OCI-LY1 (cell line): ENCODE results near the gene VAMP5.

ENCODE experiments used
- H2AFZ ChIP-seq: fragments of 200-600 bp; sonication (generic), shearing (Covaris generic); 2 replicates; pipeline ENCODE4 v1.6.0; 2014; ENCODE audit warnings: antibody characterized with exemption, mild to moderate bottlenecking, low read length
- H3F3A ChIP-seq: fragments of 200-600 bp; sonication (generic), shearing (Covaris generic); 2 replicates; pipeline ENCODE4 v1.6.0; 2014; ENCODE audit warnings: mild to moderate bottlenecking, antibody characterized with exemption, low read length, moderate library complexity; ENCODE audit not compliant: insufficient read depth
- H3K27ac ChIP-seq: fragments of 200-600 bp; sonication (generic); 2 replicates; pipeline ENCODE4 v1.5.1; 2014; ENCODE audit warnings: low read length, mixed run types, mild to moderate bottlenecking, low read depth; ENCODE audit not compliant: poor library complexity, severe bottlenecking
- H3K27me3 ChIP-seq: fragments of 200-600 bp; sonication (generic); 2 replicates; pipeline ENCODE4 v1.6.0; 2014; ENCODE audit warnings: antibody characterized with exemption, mild to moderate bottlenecking, low read length, moderate library complexity; ENCODE audit not compliant: insufficient read depth
- H3K36me3 ChIP-seq: fragments of 200-600 bp; sonication (generic); 2 replicates; pipeline ENCODE4 v1.6.1; 2014; ENCODE audit warnings: mild to moderate bottlenecking, antibody characterized with exemption, low read length, moderate library complexity, mixed read lengths; ENCODE audit not compliant: insufficient read depth
- H3K4me1 ChIP-seq: fragments of 200-600 bp; sonication (generic); 2 replicates; pipeline ENCODE4 v1.5.1; 2014; ENCODE audit warnings: mild to moderate bottlenecking, low read length, moderate library complexity; ENCODE audit not compliant: insufficient read depth, severe bottlenecking
- H3K4me2 ChIP-seq: fragments of 200-600 bp; sonication (generic), shearing (Covaris generic); 2 replicates; pipeline ENCODE4 v1.6.1; 2014; ENCODE audit warnings: low read length
- H3K4me3 ChIP-seq: fragments of 200-600 bp; sonication (generic); 2 replicates; pipeline ENCODE4 v1.5.1; 2014; ENCODE audit warnings: low read length, low read depth, mild to moderate bottlenecking, mixed read lengths; ENCODE audit not compliant: poor library complexity, severe bottlenecking
- H3K79me2 ChIP-seq: fragments of 200-600 bp; shearing (Covaris generic); 2 replicates; pipeline ENCODE4 v1.6.1; 2016; ENCODE audit warnings: mixed run types, low read length, mixed read lengths; ENCODE audit not compliant: insufficient read depth
- H3K9ac ChIP-seq: fragments of 200-600 bp; sonication (generic), shearing (Covaris generic); 2 replicates; pipeline ENCODE4 v1.6.1; 2014; ENCODE audit warnings: mild to moderate bottlenecking, low read length, mixed read lengths
- H3K9me2 ChIP-seq: fragments of 200-600 bp; sonication (generic), shearing (Covaris generic); 2 replicates; pipeline ENCODE4 v1.6.1; 2014; ENCODE audit warnings: low read depth, mild to moderate bottlenecking, low read length, mixed read lengths
- H3K9me3 ChIP-seq: fragments of 200-600 bp; shearing (Covaris generic); 2 replicates; pipeline ENCODE4 v1.6.1; 2014; ENCODE audit warnings: low read length, mixed read lengths
- H4K20me1 ChIP-seq: fragments of 200-600 bp; sonication (generic), shearing (Covaris generic); 2 replicates; pipeline ENCODE4 v1.6.0; 2016; ENCODE audit warnings: mild to moderate bottlenecking, low read length; ENCODE audit not compliant: insufficient read depth
- CTCF ChIP-seq: fragments of 200-600 bp; sonication (generic), shearing (Covaris generic); IDR thresholded peaks from 2 replicates; pipeline ENCODE4 v1.5.1; 2017; ENCODE audit warnings: mild to moderate bottlenecking, antibody characterized with exemption, low read length, moderate library complexity, mixed read lengths
- EZH2 ChIP-seq: fragments of 200-600 bp; sonication (generic), shearing (Covaris generic); IDR thresholded peaks from 2 replicates; pipeline ENCODE4 v1.8.0; 2017; ENCODE audit warnings: borderline replicate concordance, mixed run types, mild to moderate bottlenecking, antibody characterized with exemption, low read length, moderate library complexity, mixed read lengths

The VAMP5 gene

GRCh38 chr2:85577386-85578242 is 6.6 kb upstream of the VAMP5 start, which contains the start of gene VAMP8:
Gene VAMP8, plus strand, starts transcription at chr2:85577586. Its CDS starts 61 bp downstream, at chr2:85577647.
- TF ChIP-seq EZH2 (no peak), CTCF (no peak)
- Histone ChIP-seq H2AFZ (no peak within 1 kb of the TSS), H3K27ac (peak within 1 kb of the TSS; percentile 60), H3K27me3 (no peaks in the 10 kb centered on the region), H3K36me3 (peaks cover 32% of the 10 kb centered on the region), H3K9me3 (no peaks in the 10 kb centered on the region), H3K4me2 (peak within 1 kb of the TSS; percentile 96), H4K20me1 (no peaks in the 10 kb centered on the region), H3K4me1 (peaks cover 27% of the 10 kb centered on the region), H3K79me2 (no peaks in the 10 kb centered on the region), H3K4me3 (peak within 1 kb of the TSS; percentile 71), H3K9me2 (no peaks in the 10 kb centered on the region), H3F3A (no peaks in the 10 kb centered on the region), H3K9ac (peak within 1 kb of the TSS; percentile 73)

GRCh38 chr2:85578243-85579180 is 5.7 kb upstream of the VAMP5 start:
- peaks cover 41% of the 10 kb centered on the region for H3K36me3 ChIP-seq
- H3K4me3 ChIP-seq, result peak overlapping the region; percentile 71
- no peaks in the 10 kb centered on the region for H3K9me3 ChIP-seq
- peak overlapping the region; percentile 60 for H3K27ac ChIP-seq
- no peaks in the 10 kb centered on the region for H3K27me3 ChIP-seq
- no peaks in the 10 kb centered on the region for H3K9me2 ChIP-seq
- no peaks in the 10 kb centered on the region for H3K79me2 ChIP-seq
- no peak overlapping the region for H2AFZ ChIP-seq
- peaks cover 27% of the 10 kb centered on the region for H3K4me1 ChIP-seq
- peak overlapping the region; percentile 96 for H3K4me2 ChIP-seq
- H3K9ac ChIP-seq, result peak overlapping the region; percentile 73
- H4K20me1 ChIP-seq, result no peaks in the 10 kb centered on the region
- no peaks in the 10 kb centered on the region for H3F3A ChIP-seq
- no peak for TF ChIP-seq CTCF

DNA sequence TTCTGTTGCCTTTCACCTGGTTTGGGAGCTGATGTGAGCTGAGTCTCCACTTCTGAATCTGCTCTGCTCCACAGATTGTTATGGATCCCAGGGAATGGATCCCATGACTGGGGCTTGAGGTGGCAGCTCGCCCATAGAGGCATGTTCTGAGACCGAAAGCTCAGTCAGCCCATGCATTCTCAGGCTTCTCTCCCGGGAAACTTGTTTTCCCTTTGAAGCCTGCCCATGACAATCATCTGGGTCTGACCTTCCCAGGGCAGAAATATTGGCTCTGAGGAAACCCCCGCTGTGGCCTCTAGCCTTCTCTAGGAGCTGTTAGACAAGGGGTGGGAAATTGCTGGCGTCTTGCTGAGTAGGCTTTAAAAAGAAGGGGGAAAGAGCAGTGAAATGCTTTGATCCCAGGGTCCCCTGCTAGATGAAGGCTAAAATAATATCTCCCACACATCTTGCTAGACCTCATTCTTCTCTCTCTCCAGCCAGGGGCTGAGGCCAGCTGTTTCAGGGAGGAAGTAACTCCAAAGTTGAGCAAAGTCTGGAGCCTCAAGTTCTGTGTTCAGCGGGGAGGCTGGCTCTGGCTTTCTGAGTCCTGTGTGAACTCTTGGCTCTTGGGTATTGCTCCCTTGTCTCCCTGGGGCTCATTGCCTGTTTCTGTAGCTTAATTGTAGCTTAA is 4.8 kb upstream of the VAMP5 start:
- no peaks in the 10 kb centered on the region for H3K9me3 ChIP-seq
- H3K4me1 ChIP-seq, result peaks cover 34% of the 10 kb centered on the region
- no peaks in the 10 kb centered on the region for H3F3A ChIP-seq
- no peak overlapping the region for H3K27ac ChIP-seq
- H3K4me2 ChIP-seq, result peak overlapping the region; percentile 96
- H3K27me3 ChIP-seq, result no peaks in the 10 kb centered on the region
- H3K79me2 ChIP-seq, result no peaks in the 10 kb centered on the region
- H4K20me1 ChIP-seq, result no peaks in the 10 kb centered on the region
- peak overlapping the region; percentile 73 for H3K9ac ChIP-seq
- H3K36me3 ChIP-seq, result peaks cover 47% of the 10 kb centered on the region
- H2AFZ ChIP-seq, result no peak overlapping the region
- no peak for TF ChIP-seq EZH2
- no peak for TF ChIP-seq CTCF
- H3K4me3 ChIP-seq, result peak overlapping the region; percentile 71
- no peaks in the 10 kb centered on the region for H3K9me2 ChIP-seq
